ENCODE measurements around the gene ANKLE1. TPM values are rescaled to one million over a fixed set of nuclear protein-coding genes. Genes with fewer than 3 reads are reported as not detected.

The ANKLE1 gene
- total and polyA plus RNA-seq, 2 experiments from 2014 or later, result 9.1 to 20.2 TPM

DNA sequence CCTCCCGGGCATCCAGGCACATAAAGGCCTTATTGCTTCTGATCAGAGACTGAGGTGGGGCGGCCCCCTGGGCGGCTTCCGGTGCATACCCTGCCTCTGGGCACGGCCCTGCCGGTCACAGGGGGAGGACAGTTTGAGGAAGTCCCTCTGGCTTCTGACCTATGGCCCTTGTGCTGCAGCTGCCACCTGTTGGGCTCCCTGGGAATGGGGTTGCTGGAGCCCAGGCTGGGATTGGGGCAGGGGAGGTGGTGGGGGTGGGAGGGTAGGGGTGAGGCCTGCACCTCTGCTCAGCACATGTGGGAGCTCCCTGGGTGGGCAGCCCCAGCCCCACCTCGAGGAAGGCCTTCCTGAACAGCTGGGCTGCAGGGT is 42.2 kb downstream of the ANKLE1 start:
- Mint-ChIP-seq H3K27ac (no peak overlapping the region), H3K4me3 (no peak overlapping the region), H3K27me3 (ENCODE audit: insufficient read depth, low read depth, poor library complexity) (peaks cover 19% of the 10 kb centered on the region), H3K36me3 (ENCODE audit: low read depth) (peaks cover 32% of the 10 kb centered on the region), H3K9me3 (no peaks in the 10 kb centered on the region; the same call in 2 of the 3 replicates), H3K4me1 (peaks cover 20% of the 10 kb centered on the region)
- Histone ChIP-seq H3K36me3 (ENCODE audit: insufficient read depth) (peaks cover 5% of the 10 kb centered on the region; the same call in 1 of the 2 replicates), H3K4me3 (no peak overlapping the region), H3K9me2 (ENCODE audit: insufficient read depth) (no peaks in the 10 kb centered on the region), H3K27me3 (ENCODE audit: insufficient read depth) (no peaks in the 10 kb centered on the region), H3K4me1 (ENCODE audit: insufficient read depth) (peaks cover 25% of the 10 kb centered on the region), H3F3A (replicated peaks; ENCODE audit: low read depth) (peaks cover 33% of the 10 kb centered on the region), H3K79me2 (replicated peaks; ENCODE audit: insufficient read depth) (no peaks in the 10 kb centered on the region), H3K27ac (ENCODE audit: low read depth) (no peak overlapping the region), H3K4me2 (no peak overlapping the region), H4K20me1 (replicated peaks; ENCODE audit: insufficient read depth) (no peaks in the 10 kb centered on the region; the same call in 1 of the 2 replicates), H2AFZ (no peak overlapping the region)
- no peak for DNase-seq (ENCODE audit: low spot score)
- no peak for ATAC-seq
- TF ChIP-seq STAT1 (IDR thresholded peaks at IDR 0.05; ENCODE audit: unreplicated experiment), result no peak
- no peak for TF ChIP-seq NANOG (IDR thresholded peaks at IDR 0.05; ENCODE audit: borderline replicate concordance)
- TF ChIP-seq, protein P1, sequence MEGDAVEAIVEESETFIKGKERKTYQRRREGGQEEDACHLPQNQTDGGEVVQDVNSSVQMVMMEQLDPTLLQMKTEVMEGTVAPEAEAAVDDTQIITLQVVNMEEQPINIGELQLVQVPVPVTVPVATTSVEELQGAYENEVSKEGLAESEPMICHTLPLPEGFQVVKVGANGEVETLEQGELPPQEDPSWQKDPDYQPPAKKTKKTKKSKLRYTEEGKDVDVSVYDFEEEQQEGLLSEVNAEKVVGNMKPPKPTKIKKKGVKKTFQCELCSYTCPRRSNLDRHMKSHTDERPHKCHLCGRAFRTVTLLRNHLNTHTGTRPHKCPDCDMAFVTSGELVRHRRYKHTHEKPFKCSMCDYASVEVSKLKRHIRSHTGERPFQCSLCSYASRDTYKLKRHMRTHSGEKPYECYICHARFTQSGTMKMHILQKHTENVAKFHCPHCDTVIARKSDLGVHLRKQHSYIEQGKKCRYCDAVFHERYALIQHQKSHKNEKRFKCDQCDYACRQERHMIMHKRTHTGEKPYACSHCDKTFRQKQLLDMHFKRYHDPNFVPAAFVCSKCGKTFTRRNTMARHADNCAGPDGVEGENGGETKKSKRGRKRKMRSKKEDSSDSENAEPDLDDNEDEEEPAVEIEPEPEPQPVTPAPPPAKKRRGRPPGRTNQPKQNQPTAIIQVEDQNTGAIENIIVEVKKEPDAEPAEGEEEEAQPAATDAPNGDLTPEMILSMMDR (conservative IDR thresholded peaks at IDR 0.05; ENCODE audit: low read depth in 2 of 2), result 0 out of 4 replicates have a peak, but pooled peaks of 1 of the 2 experiments have one; percentile 8
- no peak for TF ChIP-seq EZH2 (IDR thresholded peaks at IDR 0.05; ENCODE audit: low read depth, unreplicated experiment)
- no peak for TF ChIP-seq JUNB (IDR thresholded peaks at IDR 0.05; ENCODE audit: unreplicated experiment)
- no peak for TF ChIP-seq ZNF114 (CRISPR knock-in tag; IDR thresholded peaks at IDR 0.05)
- no peak for TF ChIP-seq EZH2phosphoT487 (IDR thresholded peaks at IDR 0.05; ENCODE audit: unreplicated experiment)

DNA sequence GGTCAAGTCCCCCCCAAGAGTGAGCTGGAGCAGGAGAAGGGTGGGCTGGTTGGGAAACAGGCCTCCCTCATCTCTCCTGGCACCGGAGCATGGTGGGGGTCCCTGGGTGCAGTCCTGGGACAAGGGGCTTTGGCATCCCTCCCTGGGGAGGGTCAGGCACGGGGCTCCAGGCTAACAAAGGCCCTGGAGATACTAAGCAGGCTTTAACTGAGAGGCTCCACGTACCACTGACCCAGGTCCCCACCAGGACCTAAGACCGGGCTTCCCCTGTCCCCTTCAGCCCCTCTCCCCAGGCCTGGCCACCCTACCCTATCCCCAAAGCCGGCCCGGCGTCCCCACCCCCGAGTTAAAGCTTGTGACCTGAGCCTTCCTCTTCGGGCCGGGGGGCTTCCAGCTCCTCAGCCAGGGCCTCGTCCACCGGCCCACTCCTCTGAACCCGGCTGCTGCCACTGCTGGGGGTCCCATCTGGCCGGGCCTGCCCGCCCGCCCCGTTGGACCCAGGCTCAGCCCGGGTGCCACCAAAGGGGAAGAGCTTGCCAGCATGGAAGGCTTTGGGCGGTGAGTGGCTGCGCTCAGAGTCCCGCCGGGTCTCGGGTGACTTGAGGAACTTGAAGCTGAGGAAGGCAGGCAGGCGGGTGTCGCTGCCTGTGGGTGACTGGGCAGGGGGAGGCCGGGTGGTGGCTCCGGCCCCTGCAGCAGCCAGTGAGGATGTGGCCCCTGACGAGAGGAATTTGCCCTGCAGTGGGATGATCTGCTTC is 42.8 kb downstream of the ANKLE1 start:
- Histone ChIP-seq H3K79me2 (replicated peaks; ENCODE audit: insufficient read depth) (no peaks in the 10 kb centered on the region), H3K27ac (ENCODE audit: low read depth) (no peak overlapping the region), H3F3A (replicated peaks; ENCODE audit: low read depth) (peaks cover 33% of the 10 kb centered on the region), H3K27me3 (ENCODE audit: insufficient read depth) (peaks cover 3% of the 10 kb centered on the region; the same call in 1 of the 2 replicates), H3K36me3 (ENCODE audit: insufficient read depth) (peaks cover 5% of the 10 kb centered on the region; the same call in 1 of the 2 replicates), H2AFZ (no peak overlapping the region), H3K4me2 (no peak overlapping the region), H3K4me3 (no peak overlapping the region), H3K9me2 (ENCODE audit: insufficient read depth) (no peaks in the 10 kb centered on the region), H3K4me1 (ENCODE audit: insufficient read depth) (peaks cover 25% of the 10 kb centered on the region), H4K20me1 (replicated peaks; ENCODE audit: insufficient read depth) (no peaks in the 10 kb centered on the region; the same call in 1 of the 2 replicates)
- Mint-ChIP-seq H3K9me3 (no peaks in the 10 kb centered on the region; the same call in 2 of the 3 replicates), H3K27me3 (ENCODE audit: insufficient read depth, low read depth, poor library complexity) (peaks cover 15% of the 10 kb centered on the region), H3K36me3 (ENCODE audit: low read depth) (peaks cover 29% of the 10 kb centered on the region), H3K27ac (no peak overlapping the region), H3K4me3 (no peak overlapping the region), H3K4me1 (peaks cover 22% of the 10 kb centered on the region)
- DNase-seq (ENCODE audit: low spot score) (no peak), ATAC-seq (no peak)
- TF ChIP-seq NANOG (IDR thresholded peaks at IDR 0.05; ENCODE audit: borderline replicate concordance) (no peak), JUNB (IDR thresholded peaks at IDR 0.05; ENCODE audit: unreplicated experiment) (no peak), STAT1 (IDR thresholded peaks at IDR 0.05; ENCODE audit: unreplicated experiment) (no peak), CREB1 (CRISPR knock-in tag; IDR thresholded peaks at IDR 0.05; ENCODE audit: low read depth) (no peak)
- TF ChIP-seq, protein P2, sequence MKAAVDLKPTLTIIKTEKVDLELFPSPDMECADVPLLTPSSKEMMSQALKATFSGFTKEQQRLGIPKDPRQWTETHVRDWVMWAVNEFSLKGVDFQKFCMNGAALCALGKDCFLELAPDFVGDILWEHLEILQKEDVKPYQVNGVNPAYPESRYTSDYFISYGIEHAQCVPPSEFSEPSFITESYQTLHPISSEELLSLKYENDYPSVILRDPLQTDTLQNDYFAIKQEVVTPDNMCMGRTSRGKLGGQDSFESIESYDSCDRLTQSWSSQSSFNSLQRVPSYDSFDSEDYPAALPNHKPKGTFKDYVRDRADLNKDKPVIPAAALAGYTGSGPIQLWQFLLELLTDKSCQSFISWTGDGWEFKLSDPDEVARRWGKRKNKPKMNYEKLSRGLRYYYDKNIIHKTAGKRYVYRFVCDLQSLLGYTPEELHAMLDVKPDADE (IDR thresholded peaks at IDR 0.05), result no peak
- TF ChIP-seq, protein P3, sequence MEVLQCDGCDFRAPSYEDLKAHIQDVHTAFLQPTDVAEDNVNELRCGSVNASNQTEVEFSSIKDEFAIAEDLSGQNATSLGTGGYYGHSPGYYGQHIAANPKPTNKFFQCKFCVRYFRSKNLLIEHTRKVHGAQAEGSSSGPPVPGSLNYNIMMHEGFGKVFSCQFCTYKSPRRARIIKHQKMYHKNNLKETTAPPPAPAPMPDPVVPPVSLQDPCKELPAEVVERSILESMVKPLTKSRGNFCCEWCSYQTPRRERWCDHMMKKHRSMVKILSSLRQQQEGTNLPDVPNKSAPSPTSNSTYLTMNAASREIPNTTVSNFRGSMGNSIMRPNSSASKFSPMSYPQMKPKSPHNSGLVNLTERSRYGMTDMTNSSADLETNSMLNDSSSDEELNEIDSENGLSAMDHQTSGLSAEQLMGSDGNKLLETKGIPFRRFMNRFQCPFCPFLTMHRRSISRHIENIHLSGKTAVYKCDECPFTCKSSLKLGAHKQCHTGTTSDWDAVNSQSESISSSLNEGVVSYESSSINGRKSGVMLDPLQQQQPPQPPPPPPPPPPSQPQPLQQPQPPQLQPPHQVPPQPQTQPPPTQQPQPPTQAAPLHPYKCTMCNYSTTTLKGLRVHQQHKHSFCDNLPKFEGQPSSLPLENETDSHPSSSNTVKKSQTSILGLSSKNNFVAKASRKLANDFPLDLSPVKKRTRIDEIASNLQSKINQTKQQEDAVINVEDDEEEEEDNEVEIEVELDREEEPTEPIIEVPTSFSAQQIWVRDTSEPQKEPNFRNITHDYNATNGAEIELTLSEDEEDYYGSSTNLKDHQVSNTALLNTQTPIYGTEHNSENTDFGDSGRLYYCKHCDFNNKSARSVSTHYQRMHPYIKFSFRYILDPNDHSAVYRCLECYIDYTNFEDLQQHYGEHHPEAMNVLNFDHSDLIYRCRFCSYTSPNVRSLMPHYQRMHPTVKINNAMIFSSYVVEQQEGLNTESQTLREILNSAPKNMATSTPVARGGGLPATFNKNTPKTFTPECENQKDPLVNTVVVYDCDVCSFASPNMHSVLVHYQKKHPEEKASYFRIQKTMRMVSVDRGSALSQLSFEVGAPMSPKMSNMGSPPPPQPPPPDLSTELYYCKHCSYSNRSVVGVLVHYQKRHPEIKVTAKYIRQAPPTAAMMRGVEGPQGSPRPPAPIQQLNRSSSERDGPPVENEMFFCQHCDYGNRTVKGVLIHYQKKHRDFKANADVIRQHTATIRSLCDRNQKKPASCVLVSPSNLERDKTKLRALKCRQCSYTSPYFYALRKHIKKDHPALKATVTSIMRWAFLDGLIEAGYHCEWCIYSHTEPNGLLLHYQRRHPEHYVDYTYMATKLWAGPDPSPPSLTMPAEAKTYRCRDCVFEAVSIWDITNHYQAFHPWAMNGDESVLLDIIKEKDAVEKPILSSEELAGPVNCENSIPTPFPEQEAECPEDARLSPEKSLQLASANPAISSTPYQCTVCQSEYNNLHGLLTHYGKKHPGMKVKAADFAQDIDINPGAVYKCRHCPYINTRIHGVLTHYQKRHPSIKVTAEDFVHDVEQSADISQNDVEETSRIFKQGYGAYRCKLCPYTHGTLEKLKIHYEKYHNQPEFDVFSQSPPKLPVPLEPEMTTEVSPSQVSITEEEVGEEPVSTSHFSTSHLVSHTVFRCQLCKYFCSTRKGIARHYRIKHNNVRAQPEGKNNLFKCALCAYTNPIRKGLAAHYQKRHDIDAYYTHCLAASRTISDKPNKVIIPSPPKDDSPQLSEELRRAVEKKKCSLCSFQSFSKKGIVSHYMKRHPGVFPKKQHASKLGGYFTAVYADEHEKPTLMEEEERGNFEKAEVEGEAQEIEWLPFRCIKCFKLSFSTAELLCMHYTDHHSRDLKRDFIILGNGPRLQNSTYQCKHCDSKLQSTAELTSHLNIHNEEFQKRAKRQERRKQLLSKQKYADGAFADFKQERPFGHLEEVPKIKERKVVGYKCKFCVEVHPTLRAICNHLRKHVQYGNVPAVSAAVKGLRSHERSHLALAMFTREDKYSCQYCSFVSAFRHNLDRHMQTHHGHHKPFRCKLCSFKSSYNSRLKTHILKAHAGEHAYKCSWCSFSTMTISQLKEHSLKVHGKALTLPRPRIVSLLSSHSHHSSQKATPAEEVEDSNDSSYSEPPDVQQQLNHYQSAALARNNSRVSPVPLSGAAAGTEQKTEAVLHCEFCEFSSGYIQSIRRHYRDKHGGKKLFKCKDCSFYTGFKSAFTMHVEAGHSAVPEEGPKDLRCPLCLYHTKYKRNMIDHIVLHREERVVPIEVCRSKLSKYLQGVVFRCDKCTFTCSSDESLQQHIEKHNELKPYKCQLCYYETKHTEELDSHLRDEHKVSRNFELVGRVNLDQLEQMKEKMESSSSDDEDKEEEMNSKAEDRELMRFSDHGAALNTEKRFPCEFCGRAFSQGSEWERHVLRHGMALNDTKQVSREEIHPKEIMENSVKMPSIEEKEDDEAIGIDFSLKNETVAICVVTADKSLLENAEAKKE (CRISPR knock-in tag; IDR thresholded peaks at IDR 0.05), result no peak

Measured in GM23338 (cell line).